A673 (cell line): ENCODE results near the gene ATP6V0C. TPM values are rescaled to one million over a fixed set of nuclear protein-coding genes. Genes with fewer than 3 reads are reported as not detected.

Source experiments
- BruUV-seq: library from RNA; stranded (reverse); fragments of 400-500 nt; replicated peaks from 2 replicates; lab custom pipeline; 2021; lab: Mats Ljungman, UMichigan
- CTCF ChIA-PET: fragments of 300-600 bp; sonication (Branson Sonifier 250); formaldehyde crosslinking; loops from one replicate; lab custom pipeline; 2022; ENCODE audit warnings: antibody characterized with exemption; lab: Charles Lee
- POLR2A ChIA-PET: fragments of 300-600 bp; sonication (Branson Sonifier 250); formaldehyde crosslinking; loops from one replicate; lab custom pipeline; 2022; ENCODE audit warnings: antibody characterized with exemption; ENCODE audit not compliant: low non-redundant PET; lab: Charles Lee
- DNase-seq: peaks from one replicate; pipeline ENCODE4 v3.0.0-alpha.2; 2015; ENCODE audit warnings: low spot score
- H3K27ac ChIP-seq: fragments of 200-600 bp; sonication (generic); 2 replicates; pipeline ENCODE4 v1.5.1; 2016; ENCODE audit warnings: mixed run types, low read depth, mild to moderate bottlenecking, mixed read lengths, antibody characterized with exemption, low read length; ENCODE audit not compliant: poor library complexity, severe bottlenecking
- H3K27me3 ChIP-seq: fragments of 200-600 bp; sonication (generic); replicated peaks from 2 replicates; pipeline ENCODE4 v1.6.1; 2017; ENCODE audit warnings: mixed run types, low read depth, mild to moderate bottlenecking, mixed read lengths, antibody characterized with exemption, low read length; ENCODE audit not compliant: insufficient read depth, poor library complexity
- H3K36me3 ChIP-seq: fragments of 200-600 bp; sonication (generic); 2 replicates; pipeline ENCODE4 v1.6.1; 2016; ENCODE audit warnings: mixed run types, mild to moderate bottlenecking, mixed read lengths, antibody characterized with exemption, low read length; ENCODE audit not compliant: insufficient read depth, poor library complexity, severe bottlenecking
- H3K4me1 ChIP-seq: fragments of 200-600 bp; sonication (generic); 2 replicates; pipeline ENCODE4 v1.6.1; 2017; ENCODE audit warnings: mixed run types, mild to moderate bottlenecking, mixed read lengths, antibody characterized with exemption, low read length; ENCODE audit not compliant: insufficient read depth, poor library complexity, severe bottlenecking
- H3K4me3 ChIP-seq: fragments of 200-600 bp; sonication (generic); 2 replicates; pipeline ENCODE4 v1.5.1; 2016; ENCODE audit warnings: low read depth, mixed run types, mild to moderate bottlenecking, mixed read lengths, low read length; ENCODE audit not compliant: poor library complexity, severe bottlenecking
- H3K9me3 ChIP-seq: fragments of 200-600 bp; sonication (generic); 2 replicates; pipeline ENCODE4 v1.6.1; 2016; ENCODE audit warnings: mixed run types, low read depth, mild to moderate bottlenecking, mixed read lengths, antibody characterized with exemption, low read length; ENCODE audit not compliant: poor library complexity, severe bottlenecking
- EZH2 ChIP-seq: fragments of 200-600 bp; sonication (generic); IDR thresholded peaks from 2 replicates; pipeline ENCODE4 v1.6.1; 2017; ENCODE audit warnings: borderline replicate concordance, low read depth, mild to moderate bottlenecking, mixed read lengths, antibody characterized with exemption, low read length; ENCODE audit not compliant: poor library complexity, severe bottlenecking
- intact Hi-C: fragments of 100-400 bp; cut with micrococcal nuclease; formaldehyde crosslinking; loops from one replicate; pipeline ENCODE4 v1.10.0; 2022; ENCODE audit not compliant: unreplicated experiment
- total RNA-seq: library from RNA; stranded (reverse); gene quantifications from 2 replicates; pipeline ENCODE4 v1.2.3, GENCODE V29; 2021
- TF ChIP-seq, protein P1 (sequence below): fragments of 300-800, 200-600 bp; sonication (generic); conservative IDR thresholded peaks from 2 replicates; pipeline ENCODE4 v1.5.1; 2017; ENCODE audit warnings: low read depth, mild to moderate bottlenecking, antibody characterized with exemption, low read length, moderate library complexity, mixed read lengths

The ATP6V0C gene
- total RNA-seq, 1 experiment from 2014 or later: 252 TPM

DNA sequence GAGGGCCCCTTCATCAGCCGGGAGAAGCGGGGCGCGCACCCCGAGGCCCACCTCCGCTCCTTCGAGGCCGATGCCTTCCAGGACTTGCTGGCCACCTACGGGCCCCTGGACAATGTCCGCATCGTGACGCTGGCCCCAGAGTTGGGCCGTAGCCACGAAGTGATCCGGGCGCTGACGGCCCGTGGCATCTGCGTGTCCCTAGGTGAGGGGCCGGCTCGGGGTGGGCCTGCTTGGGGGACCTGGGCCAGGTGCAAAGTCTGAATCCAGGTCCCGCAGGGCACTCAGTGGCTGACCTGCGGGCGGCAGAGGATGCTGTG is 14.0 kb downstream of the ATP6V0C start:
- no TSS peak for BruUV-seq
- intact Hi-C loops: no loop called here
- H3K27me3 ChIP-seq: no peaks in the 10 kb centered on the region
- ChIA-PET POLR2A (no interaction called here), CTCF (no interaction called here)
- peaks cover 5% of the 10 kb centered on the region for H3K4me1 ChIP-seq
- no peak overlapping the region for H3K27ac ChIP-seq
- H3K4me3 ChIP-seq: no peak overlapping the region
- no peaks in the 10 kb centered on the region for H3K9me3 ChIP-seq
- peaks cover 19% of the 10 kb centered on the region for H3K36me3 ChIP-seq
- no peak for DNase-seq
- TF ChIP-seq, protein P1, sequence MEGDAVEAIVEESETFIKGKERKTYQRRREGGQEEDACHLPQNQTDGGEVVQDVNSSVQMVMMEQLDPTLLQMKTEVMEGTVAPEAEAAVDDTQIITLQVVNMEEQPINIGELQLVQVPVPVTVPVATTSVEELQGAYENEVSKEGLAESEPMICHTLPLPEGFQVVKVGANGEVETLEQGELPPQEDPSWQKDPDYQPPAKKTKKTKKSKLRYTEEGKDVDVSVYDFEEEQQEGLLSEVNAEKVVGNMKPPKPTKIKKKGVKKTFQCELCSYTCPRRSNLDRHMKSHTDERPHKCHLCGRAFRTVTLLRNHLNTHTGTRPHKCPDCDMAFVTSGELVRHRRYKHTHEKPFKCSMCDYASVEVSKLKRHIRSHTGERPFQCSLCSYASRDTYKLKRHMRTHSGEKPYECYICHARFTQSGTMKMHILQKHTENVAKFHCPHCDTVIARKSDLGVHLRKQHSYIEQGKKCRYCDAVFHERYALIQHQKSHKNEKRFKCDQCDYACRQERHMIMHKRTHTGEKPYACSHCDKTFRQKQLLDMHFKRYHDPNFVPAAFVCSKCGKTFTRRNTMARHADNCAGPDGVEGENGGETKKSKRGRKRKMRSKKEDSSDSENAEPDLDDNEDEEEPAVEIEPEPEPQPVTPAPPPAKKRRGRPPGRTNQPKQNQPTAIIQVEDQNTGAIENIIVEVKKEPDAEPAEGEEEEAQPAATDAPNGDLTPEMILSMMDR: no peak
- no peak for TF ChIP-seq EZH2

DNA sequence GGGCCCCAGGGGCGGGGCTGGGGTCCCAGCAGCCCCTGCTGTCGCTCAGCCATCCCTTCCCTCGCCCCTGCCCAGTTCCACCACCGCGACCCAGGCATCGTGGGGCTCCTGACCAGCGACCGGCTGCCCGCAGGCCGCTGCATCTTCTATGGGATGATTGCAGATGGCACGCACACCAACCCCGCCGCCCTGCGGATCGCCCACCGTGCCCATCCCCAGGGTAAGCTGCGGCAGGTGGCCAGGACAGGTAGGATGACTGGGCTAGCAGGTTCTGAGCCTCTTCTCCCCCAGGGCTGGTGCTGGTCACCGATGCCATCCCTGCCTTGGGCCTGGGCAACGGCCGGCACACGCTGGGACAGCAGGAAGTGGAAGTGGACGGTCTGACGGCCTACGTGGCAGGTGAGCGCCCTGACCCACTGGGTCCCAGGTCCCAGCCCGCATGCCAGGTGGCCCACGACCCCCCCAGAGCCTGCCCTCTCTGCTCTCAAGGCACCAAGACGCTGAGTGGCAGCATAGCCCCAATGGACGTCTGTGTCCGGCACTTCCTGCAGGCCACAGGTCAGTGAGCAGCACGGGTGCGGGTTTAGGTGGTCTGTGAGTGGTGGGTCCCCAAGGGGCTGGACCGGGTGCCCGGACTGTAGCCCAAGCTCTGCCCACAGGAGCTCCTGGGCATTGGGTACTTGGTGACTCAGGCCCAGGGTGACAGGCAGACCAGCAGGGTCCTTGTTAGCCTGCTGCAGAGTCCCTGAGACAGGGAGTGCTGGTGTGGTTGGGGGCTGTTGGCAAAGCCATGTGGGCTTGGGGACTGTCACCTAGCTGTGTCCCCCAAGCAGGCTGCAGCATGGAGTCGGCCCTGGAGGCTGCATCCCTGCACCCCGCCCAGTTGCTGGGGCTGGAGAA is 14.7 kb downstream of the ATP6V0C start:
- CTCF ChIA-PET: no interaction called here
- peaks cover 19% of the 10 kb centered on the region for H3K36me3 ChIP-seq
- POLR2A ChIA-PET: no interaction called here

DNA sequence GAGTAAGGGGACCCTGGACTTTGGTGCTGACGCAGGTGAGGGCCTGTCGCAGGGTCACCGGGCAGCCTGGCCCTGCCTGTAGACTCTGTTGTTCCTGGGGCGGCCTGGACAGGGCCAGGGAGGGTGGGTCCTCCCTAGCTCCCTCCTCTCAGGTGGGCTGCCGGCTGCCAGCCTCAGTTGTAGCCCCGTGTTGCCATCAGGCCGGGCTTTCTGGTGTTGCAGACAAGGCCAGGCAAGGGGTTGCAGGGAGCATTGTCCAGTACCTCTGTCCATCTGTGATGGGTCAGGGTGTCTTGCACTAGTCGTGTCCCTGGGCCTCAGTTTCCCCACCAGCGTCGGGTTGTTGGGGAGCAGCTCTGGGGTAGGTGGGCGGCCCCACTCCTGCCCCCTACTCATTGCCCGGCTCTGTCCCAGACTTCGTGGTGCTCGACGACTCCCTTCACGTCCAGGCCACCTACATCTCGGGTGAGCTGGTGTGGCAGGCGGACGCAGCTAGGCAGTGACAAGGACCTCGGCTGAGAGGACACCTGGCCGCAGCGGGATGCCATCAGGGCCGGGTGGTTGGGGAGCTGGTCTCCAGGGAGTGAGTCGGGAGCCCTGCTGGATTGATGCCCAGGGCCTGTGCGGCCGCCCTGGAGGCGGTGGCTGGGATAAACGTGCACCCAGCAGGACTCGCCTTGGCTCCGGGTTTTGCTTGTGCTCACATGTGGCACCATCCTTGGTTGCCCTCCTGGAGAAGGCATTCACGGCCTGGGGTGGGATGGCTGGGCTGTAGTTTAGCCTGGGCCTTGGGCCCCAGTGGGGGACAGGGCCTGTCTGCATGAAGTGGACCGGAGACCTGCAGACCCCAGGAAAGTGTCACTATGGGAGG is 15.5 kb downstream of the ATP6V0C start:
- ChIA-PET POLR2A (no interaction called here), CTCF (no interaction called here)
- H3K4me1 ChIP-seq: peaks cover 5% of the 10 kb centered on the region
- no peaks in the 10 kb centered on the region for H3K9me3 ChIP-seq
- no TSS peak for BruUV-seq
- TF ChIP-seq EZH2: no peak
- TF ChIP-seq, protein P1: no peak
- no peak overlapping the region for H3K27ac ChIP-seq
- no peak overlapping the region for H3K4me3 ChIP-seq
- H3K27me3 ChIP-seq: no peaks in the 10 kb centered on the region
- intact Hi-C loops: no loop called here
- peak; percentile 37 for DNase-seq
- H3K36me3 ChIP-seq: peaks cover 16% of the 10 kb centered on the region

More for the DNA sequence above, 14.7 kb downstream of the ATP6V0C start:
- Histone ChIP-seq H3K9me3 (no peaks in the 10 kb centered on the region), H3K27me3 (no peaks in the 10 kb centered on the region), H3K4me1 (peaks cover 5% of the 10 kb centered on the region), H3K4me3 (no peak overlapping the region), H3K27ac (no peak overlapping the region)
- TF ChIP-seq, protein P1: no peak
- TF ChIP-seq EZH2: no peak
- DNase-seq: no peak
- intact Hi-C loops: no loop called here
- BruUV-seq: no TSS peak
